ENCODE results near the gene PCED1B.

- no peak for TF ChIP-seq CTCF (IDR thresholded peaks at IDR 0.05; ENCODE audit: insufficient read depth, low read length, poor library complexity, severe bottlenecking)
- TF ChIP-seq EZH2phosphoT487 (conservative IDR thresholded peaks at IDR 0.05; ENCODE audit: low read length), result no peak
These were observed 68.3 kb downstream of the PCED1B start for GRCh38 chr12:47147739-47148138.
